Duodenal mucosa (tissue), 2 donors: ENCODE results near the gene C3orf38.

Source experiments
- H3K27ac ChIP-seq: one replicate; pipeline ENCODE4 v1.7.0; 2013; ENCODE audit warnings: low read depth, low read length
- H3K27me3 ChIP-seq, 2 donors: one replicate each; pipeline ENCODE4 v1.7.0; 2013; ENCODE audit warnings: low read length in 2 of 2, control low read depth in 1 of 2; ENCODE audit not compliant: insufficient read depth in 2 of 2, control insufficient read depth in 1 of 2
- H3K36me3 ChIP-seq, 2 donors: one replicate each; pipeline ENCODE4 v1.7.0; 2013; ENCODE audit warnings: low read length in 2 of 2, control low read depth in 1 of 2; ENCODE audit not compliant: insufficient read depth in 2 of 2, control insufficient read depth in 1 of 2
- H3K4me1 ChIP-seq, 2 donors: one replicate each; pipeline ENCODE4 v1.7.0; 2013; ENCODE audit warnings: low read length in 2 of 2, control low read depth in 1 of 2; ENCODE audit not compliant: insufficient read depth in 2 of 2, control insufficient read depth in 1 of 2
- H3K4me3 ChIP-seq, 2 donors: one replicate each; pipeline ENCODE4 v1.7.0; 2013; ENCODE audit warnings: low read length in 2 of 2, low read depth in 1 of 2
- H3K9ac ChIP-seq, 2 donors: one replicate each; pipeline ENCODE4 v1.7.0; 2013; ENCODE audit warnings: low read length in 2 of 2, low read depth in 1 of 2
- H3K9me3 ChIP-seq, 2 donors: one replicate each; pipeline ENCODE4 v1.7.0; 2013; ENCODE audit warnings: low read length in 2 of 2, control low read depth in 1 of 2; ENCODE audit not compliant: control insufficient read depth in 1 of 2

Gene C3orf38

DNA sequence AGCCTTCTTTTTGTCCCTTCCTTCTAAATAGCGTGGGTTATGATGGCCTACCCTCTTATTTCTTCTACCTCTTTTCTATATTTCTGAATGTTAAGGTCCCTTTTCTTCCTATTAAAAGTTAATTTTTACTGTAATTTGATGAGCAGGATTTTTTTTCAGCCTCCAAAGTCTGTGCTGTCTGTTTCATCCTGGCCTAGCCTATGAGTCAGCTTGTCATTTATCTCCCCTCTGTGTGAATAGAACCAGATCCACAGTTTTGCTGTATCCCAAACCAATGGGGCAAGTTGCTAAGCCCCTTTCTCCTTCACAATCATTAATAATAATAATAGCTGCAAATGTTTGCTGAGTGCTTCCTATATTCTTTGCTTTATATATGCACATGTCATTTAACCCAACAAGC is 18.1 kb upstream of the C3orf38 start:
- Histone ChIP-seq H3K4me1 (no peaks in the 10 kb centered on the region), H3K4me3 (no peak overlapping the region), H3K27me3 (no peaks in the 10 kb centered on the region), H3K27ac (no peak overlapping the region), H3K9ac (no peak overlapping the region), H3K9me3 (no peaks in the 10 kb centered on the region), H3K36me3 (peaks cover 0 to 8% of the 10 kb centered on the region in 2 donors)

DNA sequence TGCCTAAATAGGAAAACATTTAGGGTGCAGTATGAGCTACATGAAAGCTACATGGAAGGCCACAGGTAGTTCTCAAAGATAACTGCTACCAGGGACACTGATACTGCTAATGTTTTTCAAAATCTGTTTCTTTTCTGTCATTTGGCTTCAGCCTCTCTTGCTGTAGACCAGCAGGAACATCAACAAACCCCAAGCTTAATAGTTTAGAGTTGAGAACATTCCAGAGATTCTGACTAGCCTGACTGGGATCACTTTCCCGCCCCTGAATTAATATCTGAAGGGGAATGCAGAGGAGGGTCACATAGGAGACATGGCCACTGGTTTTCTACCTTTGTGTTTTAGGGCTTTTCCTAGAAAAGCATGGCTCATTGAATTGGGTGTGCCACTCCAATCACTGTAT is 16.9 kb upstream of the C3orf38 start:
- Histone ChIP-seq H3K4me1 (no peaks in the 10 kb centered on the region), H3K27me3 (no peaks in the 10 kb centered on the region), H3K27ac (no peak overlapping the region), H3K4me3 (no peak overlapping the region), H3K9ac (no peak overlapping the region), H3K9me3 (no peaks in the 10 kb centered on the region), H3K36me3 (peaks cover 0 to 8% of the 10 kb centered on the region in 2 donors)

DNA sequence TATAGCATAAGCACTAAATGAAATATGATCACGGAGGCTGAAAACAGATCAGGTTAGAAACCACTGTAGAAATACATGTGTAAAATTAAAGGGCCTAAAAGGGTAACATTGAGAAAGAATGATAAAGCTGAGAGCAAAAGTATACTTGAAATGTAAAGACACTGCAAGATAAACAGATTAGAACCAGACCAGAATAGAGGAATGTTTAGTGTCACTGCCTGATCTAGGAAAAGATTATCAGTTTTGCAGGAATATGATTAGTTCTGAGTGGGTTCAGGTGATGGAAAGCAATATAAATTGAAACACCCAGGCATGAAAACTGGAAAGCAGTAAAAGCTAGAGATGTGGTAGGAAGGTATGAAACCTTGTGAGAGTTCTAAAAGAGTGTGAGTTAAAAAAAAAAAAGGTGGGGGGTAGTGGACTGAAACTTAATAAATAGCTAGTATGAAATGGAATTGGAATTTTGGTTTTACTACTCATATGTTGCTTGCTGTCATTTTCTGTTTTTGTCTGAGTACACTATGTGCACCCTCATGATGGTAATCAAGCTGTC is 16.0 kb upstream of the C3orf38 start:
- Histone ChIP-seq H3K27me3 (no peaks in the 10 kb centered on the region), H3K36me3 (peaks cover 0 to 8% of the 10 kb centered on the region in 2 donors), H3K9ac (no peak overlapping the region), H3K4me1 (no peaks in the 10 kb centered on the region), H3K27ac (no peak overlapping the region), H3K4me3 (no peak overlapping the region), H3K9me3 (no peaks in the 10 kb centered on the region)

DNA sequence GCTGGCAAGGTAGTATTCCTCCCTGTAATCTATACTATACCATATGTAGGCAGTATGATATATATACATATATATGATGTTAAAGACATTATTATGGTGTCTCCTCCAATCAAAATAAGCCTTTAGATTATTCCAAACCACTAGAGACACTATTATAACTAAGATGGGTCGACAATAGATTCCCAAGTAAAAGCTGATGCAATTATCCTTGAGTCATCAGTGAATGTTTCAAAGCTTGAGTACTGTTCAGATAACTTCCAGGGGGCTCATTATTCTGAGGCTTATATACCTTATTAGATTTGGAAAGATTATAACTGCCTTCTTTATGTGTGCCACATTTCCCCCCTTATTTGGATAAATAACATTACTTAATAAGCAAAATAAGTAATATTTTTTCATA is 11.9 kb upstream of the C3orf38 start:
- Histone ChIP-seq H3K36me3 (peaks cover 7 to 23% of the 10 kb centered on the region in 2 donors), H3K4me1 (peaks cover 0 to 22% of the 10 kb centered on the region in 2 donors), H3K9ac (no peak overlapping the region), H3K9me3 (no peaks in the 10 kb centered on the region), H3K27ac (no peak overlapping the region), H3K4me3 (no peak overlapping the region), H3K27me3 (no peaks in the 10 kb centered on the region)

DNA sequence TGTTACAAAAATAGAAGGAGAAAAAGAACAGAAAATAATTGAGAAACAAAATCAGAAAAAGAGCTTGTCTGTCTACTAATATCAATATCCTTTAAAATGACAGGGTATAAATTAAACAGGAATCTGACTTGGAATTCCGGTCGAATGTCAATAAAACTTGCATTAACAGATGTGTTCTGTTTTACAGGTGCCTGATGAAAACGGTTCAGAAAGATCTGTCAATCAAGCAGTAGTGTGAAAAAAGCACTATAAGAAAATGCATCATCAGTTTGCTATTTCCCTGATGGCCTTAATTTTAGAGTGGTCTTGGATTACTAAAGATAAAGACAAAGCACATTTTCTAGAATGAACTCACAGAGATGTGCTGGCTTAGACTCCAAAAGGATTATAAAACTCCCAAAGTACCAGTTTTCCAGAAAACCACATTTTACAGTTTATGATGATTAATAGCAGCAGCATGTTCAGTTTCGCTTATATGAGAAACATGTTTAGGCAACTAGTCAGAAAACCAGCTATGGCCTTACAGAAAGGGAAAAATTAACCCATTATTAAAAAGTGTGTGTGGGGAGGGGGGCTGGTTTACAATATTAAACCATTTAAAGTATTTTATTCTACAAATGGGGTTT is 8.2 kb upstream of the C3orf38 start:
- Histone ChIP-seq H3K4me1 (peaks cover 0 to 24% of the 10 kb centered on the region in 2 donors), H3K9ac (no peak overlapping the region), H3K9me3 (no peaks in the 10 kb centered on the region), H3K27ac (no peak overlapping the region), H3K36me3 (peaks cover 7 to 20% of the 10 kb centered on the region in 2 donors), H3K4me3 (peak overlapping the region in 1 of 2 donors; percentile 6), H3K27me3 (no peaks in the 10 kb centered on the region)

DNA sequence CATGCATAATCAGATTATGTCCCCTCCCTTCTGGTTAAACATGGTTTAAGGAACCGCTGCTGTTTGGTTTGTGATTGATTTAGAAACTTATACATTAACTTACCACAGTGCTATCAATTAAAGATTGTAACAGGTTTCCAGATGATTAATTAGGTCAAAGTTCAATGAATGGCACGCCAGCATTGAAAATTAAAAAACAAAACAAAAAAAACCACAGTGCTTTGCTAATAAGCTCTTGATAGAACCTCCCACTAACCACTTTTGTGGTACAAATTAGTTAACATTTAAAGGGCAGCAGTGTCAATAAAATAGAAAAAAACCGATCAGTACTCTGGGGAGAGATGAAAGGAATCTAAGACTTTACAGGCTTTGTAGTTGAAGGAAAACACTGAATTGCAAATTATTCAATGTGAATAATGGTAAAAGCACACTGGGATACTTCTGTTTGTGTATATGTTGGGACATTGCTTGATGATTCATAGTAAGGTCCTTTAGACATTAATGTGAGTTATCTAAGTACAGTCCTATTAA is 7.6 kb upstream of the C3orf38 start:
- peaks cover 7 to 20% of the 10 kb centered on the region in 2 donors for H3K36me3 ChIP-seq
- no peak overlapping the region for H3K27ac ChIP-seq
- H3K4me3 ChIP-seq: peak overlapping the region in 1 of 2 donors; percentile 23

DNA sequence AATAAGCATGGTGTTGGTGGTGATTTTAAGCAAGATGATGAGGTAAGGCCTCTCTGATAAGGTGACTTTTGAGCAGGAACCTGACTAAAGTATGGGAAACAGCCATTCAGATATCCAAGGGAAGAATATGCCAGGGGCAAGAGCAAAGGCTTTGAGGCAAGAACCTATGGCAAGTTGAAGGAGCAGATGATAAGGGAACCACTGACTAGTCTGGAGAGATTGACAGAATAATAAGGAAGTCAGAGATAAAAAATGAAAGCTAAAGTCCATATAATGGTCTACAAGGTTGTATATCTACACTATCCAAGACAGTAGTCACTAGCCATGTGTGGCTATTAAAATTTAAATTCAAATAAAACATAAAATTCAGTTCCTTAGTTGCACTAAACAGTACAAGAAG is 2.5 kb upstream of the C3orf38 start:
- H3K9ac ChIP-seq: no peak overlapping the region
- H3K27me3 ChIP-seq: no peaks in the 10 kb centered on the region
- no peak overlapping the region for H3K4me3 ChIP-seq
- H3K36me3 ChIP-seq: no peaks in the 10 kb centered on the region
- H3K4me1 ChIP-seq: peaks cover 13 to 34% of the 10 kb centered on the region in 2 donors
- no peaks in the 10 kb centered on the region for H3K9me3 ChIP-seq
- H3K27ac ChIP-seq: no peak overlapping the region

More for the DNA sequence above, 7.6 kb upstream of the C3orf38 start:
- no peaks in the 10 kb centered on the region for H3K9me3 ChIP-seq
- H3K27me3 ChIP-seq: no peaks in the 10 kb centered on the region
- peaks cover 0 to 30% of the 10 kb centered on the region in 2 donors for H3K4me1 ChIP-seq
- H3K9ac ChIP-seq: no peak overlapping the region

DNA sequence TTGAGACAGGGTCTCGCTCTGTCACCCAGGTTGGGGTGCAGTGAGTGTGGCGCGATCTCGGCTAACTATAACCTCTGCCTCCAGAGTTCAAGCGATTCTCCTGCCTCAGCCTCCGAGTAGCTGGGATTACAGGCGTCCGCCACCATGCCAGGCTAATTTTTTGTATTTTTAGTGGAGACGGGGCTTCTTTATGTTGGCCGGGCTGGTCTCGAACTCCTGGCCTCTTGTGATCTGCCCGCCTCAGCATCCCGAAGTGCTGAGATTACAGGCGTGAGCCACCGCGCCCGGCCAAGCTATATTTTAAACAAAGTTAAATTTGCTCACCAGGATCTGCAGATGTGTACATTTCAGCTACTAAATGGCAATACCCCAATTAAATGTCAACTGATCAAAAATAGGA is 1.1 kb upstream of the C3orf38 start:
- Histone ChIP-seq H3K9me3 (no peaks in the 10 kb centered on the region), H3K27me3 (no peaks in the 10 kb centered on the region), H3K36me3 (peaks cover 0 to 5% of the 10 kb centered on the region in 2 donors), H3K9ac (peak overlapping the region in 1 of 2 donors; percentile 48), H3K4me3 (peak overlapping the region; percentile 98), H3K27ac (no peak overlapping the region), H3K4me1 (peaks cover 22 to 28% of the 10 kb centered on the region in 2 donors)

DNA sequence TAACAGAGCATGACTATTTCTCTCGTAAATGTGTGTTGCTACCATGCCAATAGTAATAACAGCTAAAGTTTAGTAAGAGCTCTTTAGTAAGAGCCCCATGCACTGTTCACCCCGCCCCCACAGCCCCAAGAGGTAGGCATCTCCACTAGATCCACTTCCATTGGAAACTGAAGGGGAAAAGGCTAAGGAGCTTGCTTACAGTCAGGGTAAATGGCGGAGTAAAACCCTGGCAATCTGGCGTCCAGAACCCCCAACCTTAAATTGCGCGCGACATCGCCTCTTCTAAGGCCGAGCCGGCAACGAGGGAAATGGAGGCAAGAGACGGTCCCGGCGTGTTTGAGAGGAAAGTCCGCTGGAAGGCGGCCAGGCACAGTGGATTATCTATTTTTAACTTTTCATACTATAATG is 654 bp upstream of the C3orf38 start:
- H3K4me3 ChIP-seq: peak overlapping the region; percentile 98
- no peaks in the 10 kb centered on the region for H3K27me3 ChIP-seq
- H3K36me3 ChIP-seq: peaks cover 0 to 7% of the 10 kb centered on the region in 2 donors
- no peaks in the 10 kb centered on the region for H3K9me3 ChIP-seq
- H3K27ac ChIP-seq: no peak overlapping the region
- H3K9ac ChIP-seq: peak overlapping the region; percentile 48 to 98
- H3K4me1 ChIP-seq: peaks cover 22 to 28% of the 10 kb centered on the region in 2 donors

DNA sequence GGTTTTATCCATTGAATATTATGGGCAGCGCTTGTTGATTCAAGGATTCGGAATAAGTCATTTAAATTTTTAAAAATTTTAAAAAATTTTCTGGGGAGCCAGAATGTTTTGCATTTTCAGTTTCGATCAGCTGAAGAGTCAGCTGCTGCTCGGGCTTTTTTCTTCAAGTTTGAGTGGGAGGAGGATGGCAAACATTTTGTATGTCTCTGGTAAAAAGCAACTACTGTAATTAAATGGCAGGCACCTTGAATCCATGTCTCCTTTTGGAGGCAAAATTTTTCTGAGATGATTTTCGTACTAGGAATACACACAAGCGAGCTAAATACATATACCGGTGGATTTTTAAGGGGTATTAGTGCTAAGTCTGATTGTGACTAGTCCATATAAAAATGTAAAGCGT is 612 bp downstream of the C3orf38 start:
- peak overlapping the region; percentile 97 for H3K27ac ChIP-seq
- H3K27me3 ChIP-seq: no peaks in the 10 kb centered on the region
- H3K4me3 ChIP-seq: peak overlapping the region; percentile 98
- H3K36me3 ChIP-seq: peaks cover 5 to 15% of the 10 kb centered on the region in 2 donors
- peak overlapping the region; percentile 98 to 99 for H3K9ac ChIP-seq
- H3K4me1 ChIP-seq: peaks cover 22 to 28% of the 10 kb centered on the region in 2 donors
- no peaks in the 10 kb centered on the region for H3K9me3 ChIP-seq
